ENCODE results near the gene PPIL1. TPM values are rescaled to one million over a fixed set of nuclear protein-coding genes. Genes with fewer than 3 reads are reported as not detected.

PPIL1 gene
- total RNA-seq, 1 experiment from 2014 or later: 64.2 TPM

DNA sequence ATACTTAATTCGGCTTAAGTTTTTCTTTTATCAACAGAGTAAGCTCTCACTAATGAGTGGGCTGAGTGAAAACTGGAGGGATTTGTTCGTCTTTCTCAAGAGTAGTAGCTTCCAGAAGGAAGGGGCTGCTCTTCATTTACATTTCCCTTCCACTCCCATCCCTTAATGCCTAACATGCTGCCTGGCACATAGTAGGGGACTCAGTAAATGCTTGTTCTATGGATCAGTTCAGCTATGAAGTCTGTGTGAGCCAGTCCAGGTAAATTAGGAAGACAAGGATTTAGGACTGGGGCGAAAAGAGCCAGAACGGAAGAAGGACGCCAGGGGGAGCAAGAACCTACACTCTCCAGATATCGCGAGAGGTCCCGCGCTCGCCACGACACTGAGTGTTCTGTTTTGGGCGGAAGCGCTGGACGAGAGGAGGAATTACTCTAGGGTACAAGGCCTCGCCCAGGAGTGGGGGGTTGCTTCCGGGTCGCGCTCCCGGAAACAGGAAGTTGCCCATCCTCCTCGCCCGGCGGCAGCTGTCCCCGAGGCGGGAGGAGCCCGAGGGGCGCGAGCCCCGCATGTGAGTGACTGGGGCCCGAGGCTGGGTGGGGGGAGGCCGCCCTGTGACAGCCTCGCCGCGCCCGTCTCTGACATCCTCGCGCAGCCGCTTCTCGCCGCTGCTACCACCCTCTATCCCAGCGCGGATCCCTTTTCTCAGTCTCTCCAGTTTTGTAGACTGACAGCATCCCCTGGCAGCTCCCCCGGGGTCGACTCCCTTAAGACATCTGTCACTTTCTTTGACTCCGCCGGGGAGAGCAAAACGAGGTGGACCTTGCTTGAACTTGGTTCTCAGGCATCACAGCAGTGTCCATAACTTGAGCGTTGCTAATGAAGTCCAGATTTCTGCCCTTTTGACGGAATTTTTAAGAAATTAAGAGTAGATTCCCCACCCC, 11.1 kb upstream of the PPIL1 start, which contains the start of gene C6orf89 (continued):
- TF ChIP-seq, protein P1, sequence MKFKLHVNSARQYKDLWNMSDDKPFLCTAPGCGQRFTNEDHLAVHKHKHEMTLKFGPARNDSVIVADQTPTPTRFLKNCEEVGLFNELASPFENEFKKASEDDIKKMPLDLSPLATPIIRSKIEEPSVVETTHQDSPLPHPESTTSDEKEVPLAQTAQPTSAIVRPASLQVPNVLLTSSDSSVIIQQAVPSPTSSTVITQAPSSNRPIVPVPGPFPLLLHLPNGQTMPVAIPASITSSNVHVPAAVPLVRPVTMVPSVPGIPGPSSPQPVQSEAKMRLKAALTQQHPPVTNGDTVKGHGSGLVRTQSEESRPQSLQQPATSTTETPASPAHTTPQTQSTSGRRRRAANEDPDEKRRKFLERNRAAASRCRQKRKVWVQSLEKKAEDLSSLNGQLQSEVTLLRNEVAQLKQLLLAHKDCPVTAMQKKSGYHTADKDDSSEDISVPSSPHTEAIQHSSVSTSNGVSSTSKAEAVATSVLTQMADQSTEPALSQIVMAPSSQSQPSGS (CRISPR knock-in tag; IDR thresholded peaks at IDR 0.05; ENCODE audit: borderline replicate concordance, low read depth): no peak
- TF ChIP-seq, protein P2, sequence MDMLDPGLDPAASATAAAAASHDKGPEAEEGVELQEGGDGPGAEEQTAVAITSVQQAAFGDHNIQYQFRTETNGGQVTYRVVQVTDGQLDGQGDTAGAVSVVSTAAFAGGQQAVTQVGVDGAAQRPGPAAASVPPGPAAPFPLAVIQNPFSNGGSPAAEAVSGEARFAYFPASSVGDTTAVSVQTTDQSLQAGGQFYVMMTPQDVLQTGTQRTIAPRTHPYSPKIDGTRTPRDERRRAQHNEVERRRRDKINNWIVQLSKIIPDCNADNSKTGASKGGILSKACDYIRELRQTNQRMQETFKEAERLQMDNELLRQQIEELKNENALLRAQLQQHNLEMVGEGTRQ (CRISPR knock-in tag; IDR thresholded peaks at IDR 0.05): no peak
- TF ChIP-seq RORB (CRISPR knock-in tag; IDR thresholded peaks at IDR 0.05) (0 out of 2 replicates have a peak, but pooled peaks have one; percentile 9), ZNF317 (CRISPR knock-in tag; IDR thresholded peaks at IDR 0.05; ENCODE audit: borderline replicate concordance, low read depth) (no peak)
- TF ChIP-seq, protein P3, sequence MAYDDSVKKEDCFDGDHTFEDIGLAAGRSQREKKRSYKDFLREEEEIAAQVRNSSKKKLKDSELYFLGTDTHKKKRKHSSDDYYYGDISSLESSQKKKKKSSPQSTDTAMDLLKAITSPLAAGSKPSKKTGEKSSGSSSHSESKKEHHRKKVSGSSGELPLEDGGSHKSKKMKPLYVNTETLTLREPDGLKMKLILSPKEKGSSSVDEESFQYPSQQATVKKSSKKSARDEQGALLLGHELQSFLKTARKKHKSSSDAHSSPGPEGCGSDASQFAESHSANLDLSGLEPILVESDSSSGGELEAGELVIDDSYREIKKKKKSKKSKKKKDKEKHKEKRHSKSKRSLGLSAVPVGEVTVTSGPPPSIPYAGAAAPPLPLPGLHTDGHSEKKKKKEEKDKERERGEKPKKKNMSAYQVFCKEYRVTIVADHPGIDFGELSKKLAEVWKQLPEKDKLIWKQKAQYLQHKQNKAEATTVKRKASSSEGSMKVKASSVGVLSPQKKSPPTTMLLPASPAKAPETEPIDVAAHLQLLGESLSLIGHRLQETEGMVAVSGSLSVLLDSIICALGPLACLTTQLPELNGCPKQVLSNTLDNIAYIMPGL (CRISPR knock-in tag; IDR thresholded peaks at IDR 0.05): peak; percentile 78; the same call in 1 of the 2 replicates

DNA sequence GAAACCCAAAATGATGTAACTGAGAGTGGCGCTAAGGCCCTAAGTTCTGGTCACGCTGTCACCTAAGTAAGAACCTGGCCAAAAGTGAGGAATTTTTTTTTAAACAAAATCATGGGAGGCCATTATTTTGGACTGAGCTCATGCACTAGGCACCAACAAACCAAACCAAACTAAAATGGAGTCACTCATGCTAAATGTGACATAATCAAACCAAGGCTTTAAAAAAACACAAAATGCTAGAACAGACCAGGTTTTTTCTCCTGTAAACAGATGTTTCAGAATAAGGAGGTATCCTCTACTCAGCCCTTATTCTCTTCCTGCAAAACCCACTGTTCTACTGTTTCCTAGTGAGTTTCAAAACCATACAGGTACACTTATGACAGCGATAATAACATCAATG, 10.0 kb upstream of the PPIL1 start:
- DNase-seq (ENCODE audit: low spot score): no peak
- peaks cover 4% of the 10 kb centered on the region for H3K36me3 Mint-ChIP-seq
- TF ChIP-seq, protein P4, sequence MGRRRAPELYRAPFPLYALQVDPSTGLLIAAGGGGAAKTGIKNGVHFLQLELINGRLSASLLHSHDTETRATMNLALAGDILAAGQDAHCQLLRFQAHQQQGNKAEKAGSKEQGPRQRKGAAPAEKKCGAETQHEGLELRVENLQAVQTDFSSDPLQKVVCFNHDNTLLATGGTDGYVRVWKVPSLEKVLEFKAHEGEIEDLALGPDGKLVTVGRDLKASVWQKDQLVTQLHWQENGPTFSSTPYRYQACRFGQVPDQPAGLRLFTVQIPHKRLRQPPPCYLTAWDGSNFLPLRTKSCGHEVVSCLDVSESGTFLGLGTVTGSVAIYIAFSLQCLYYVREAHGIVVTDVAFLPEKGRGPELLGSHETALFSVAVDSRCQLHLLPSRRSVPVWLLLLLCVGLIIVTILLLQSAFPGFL (CRISPR knock-in tag; IDR thresholded peaks at IDR 0.05; ENCODE audit: borderline replicate concordance): no peak
- TF ChIP-seq FOXJ3 (CRISPR knock-in tag; IDR thresholded peaks at IDR 0.05; ENCODE audit: borderline replicate concordance): no peak
- TF ChIP-seq ZNF423 (CRISPR knock-in tag; IDR thresholded peaks at IDR 0.05): no peak
- TF ChIP-seq ZNF219 (CRISPR knock-in tag; IDR thresholded peaks at IDR 0.05; ENCODE audit: borderline replicate concordance): no peak
- no peak for TF ChIP-seq RORB (CRISPR knock-in tag; IDR thresholded peaks at IDR 0.05)
- TF ChIP-seq TEAD1 (CRISPR knock-in tag; IDR thresholded peaks at IDR 0.05): no peak
- no peak for TF ChIP-seq NFATC4 (CRISPR knock-in tag; IDR thresholded peaks at IDR 0.05)
- TF ChIP-seq, protein P5, sequence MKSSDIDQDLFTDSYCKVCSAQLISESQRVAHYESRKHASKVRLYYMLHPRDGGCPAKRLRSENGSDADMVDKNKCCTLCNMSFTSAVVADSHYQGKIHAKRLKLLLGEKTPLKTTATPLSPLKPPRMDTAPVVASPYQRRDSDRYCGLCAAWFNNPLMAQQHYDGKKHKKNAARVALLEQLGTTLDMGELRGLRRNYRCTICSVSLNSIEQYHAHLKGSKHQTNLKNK (CRISPR knock-in tag; IDR thresholded peaks at IDR 0.05): no peak
- no peak for TF ChIP-seq SOX15 (CRISPR knock-in tag; IDR thresholded peaks at IDR 0.05)
- TF ChIP-seq KAT7 (CRISPR knock-in tag; IDR thresholded peaks at IDR 0.05; ENCODE audit: borderline replicate concordance): no peak
- TF ChIP-seq JAZF1 (CRISPR knock-in tag; IDR thresholded peaks at IDR 0.05): no peak
- TF ChIP-seq SMAD4 (CRISPR knock-in tag; IDR thresholded peaks at IDR 0.05): no peak
- no peak for TF ChIP-seq ZNF416 (CRISPR knock-in tag; IDR thresholded peaks at IDR 0.05)
- TF ChIP-seq ZNF317 (CRISPR knock-in tag; IDR thresholded peaks at IDR 0.05; ENCODE audit: borderline replicate concordance, low read depth): no peak
- no peak for ATAC-seq
- peaks cover 17% of the 10 kb centered on the region for H3K4me1 Mint-ChIP-seq
- H3K9me3 Mint-ChIP-seq: peaks cover 17% of the 10 kb centered on the region
- POLR2A ChIA-PET: no interaction called here
- no peak overlapping the region for H3K27ac Mint-ChIP-seq
- CTCF ChIA-PET: interaction anchor here (0.7 to 3.8 kb wide), 18 partner anchors 11 to 303 kb away, joined by 3 to 70 read pairs (median 6); partner anchors contain the start of genes MTCH1, PI16 and PPIL1
- no peaks in the 10 kb centered on the region; the same call in 1 of the 2 replicates for H3K27me3 Mint-ChIP-seq (ENCODE audit: low read depth)
- no peak overlapping the region for H3K4me3 Mint-ChIP-seq
